GM23338 (cell line): ENCODE measurements around the gene PXDN. TPM values are rescaled to one million over a fixed set of nuclear protein-coding genes. Genes with fewer than 3 reads are reported as not detected.

Source experiments
- ATAC-seq: fragments of 200-7000 bp; cut with Tn5 transposase; 3 replicates; pipeline ENCODE4 v1.9.1; 2020
- DNase-seq: peaks from one replicate; pipeline ENCODE4 v3.0.0-alpha.2; 2015; ENCODE audit warnings: low spot score
- H2AFZ ChIP-seq: fragments of 200-600 bp; sonication (generic); 2 replicates; pipeline ENCODE4 v1.8.0; 2016; ENCODE audit warnings: antibody characterized with exemption, mild to moderate bottlenecking, moderate library complexity
- H3F3A ChIP-seq: fragments of 200-600 bp; sonication (generic); replicated peaks from 2 replicates; pipeline ENCODE4 v1.8.0; 2017; ENCODE audit warnings: antibody characterized with exemption, mixed run types, low read depth
- H3K27ac ChIP-seq: fragments of 200-600 bp; sonication (generic); 2 replicates; pipeline ENCODE4 v1.6.1; 2016; ENCODE audit warnings: low read depth
- H3K27me3 ChIP-seq: fragments of 200-600 bp; sonication (generic); 2 replicates; pipeline ENCODE4 v1.8.0; 2016; ENCODE audit warnings: mild to moderate bottlenecking, mixed run types, moderate library complexity; ENCODE audit not compliant: insufficient read depth
- H3K36me3 ChIP-seq: fragments of 200-600 bp; sonication (generic); 2 replicates; pipeline ENCODE4 v1.8.0; 2016; ENCODE audit warnings: mild to moderate bottlenecking; ENCODE audit not compliant: insufficient read depth
- H3K4me1 ChIP-seq: fragments of 200-600 bp; sonication (generic); 2 replicates; pipeline ENCODE4 v1.8.0; 2016; ENCODE audit warnings: mild to moderate bottlenecking, moderate library complexity; ENCODE audit not compliant: insufficient read depth
- H3K4me2 ChIP-seq: fragments of 200-600 bp; sonication (generic); 2 replicates; pipeline ENCODE4 v1.7.1; 2017; ENCODE audit warnings: mixed run types
- H3K4me3 ChIP-seq: fragments of 200-600 bp; sonication (generic); 2 replicates; pipeline ENCODE4 v1.6.1; 2016; ENCODE audit warnings: mixed run types
- H3K79me2 ChIP-seq: fragments of 200-600 bp; sonication (generic); replicated peaks from 2 replicates; pipeline ENCODE4 v1.8.0; 2017; ENCODE audit warnings: mild to moderate bottlenecking; ENCODE audit not compliant: insufficient read depth
- H3K9me2 ChIP-seq: fragments of 200-600 bp; sonication (generic); 2 replicates; pipeline ENCODE4 v1.8.0; 2017; ENCODE audit not compliant: insufficient read depth
- H4K20me1 ChIP-seq: fragments of 200-600 bp; sonication (generic); replicated peaks from 2 replicates; pipeline ENCODE4 v1.8.0; 2017; ENCODE audit warnings: mild to moderate bottlenecking; ENCODE audit not compliant: insufficient read depth
- H3K27ac Mint-ChIP-seq: 2 replicates; pipeline ENCODE4 v1.8.0; 2020; ENCODE audit warnings: inconsistent platforms, mild to moderate bottlenecking, moderate library complexity, mixed read lengths
- H3K27me3 Mint-ChIP-seq: 3 replicates; pipeline ENCODE4 v1.8.0; 2022; ENCODE audit warnings: low read depth, mild to moderate bottlenecking, moderate library complexity, mixed read lengths, inconsistent platforms; ENCODE audit not compliant: insufficient read depth, poor library complexity
- H3K36me3 Mint-ChIP-seq: 3 replicates; pipeline ENCODE4 v1.8.0; 2021; ENCODE audit warnings: low read depth, mild to moderate bottlenecking, inconsistent platforms, moderate library complexity, mixed read lengths
- H3K4me1 Mint-ChIP-seq: 3 replicates; pipeline ENCODE4 v1.8.0; 2020; ENCODE audit warnings: mild to moderate bottlenecking, inconsistent platforms, mixed read lengths
- H3K4me3 Mint-ChIP-seq: 3 replicates; pipeline ENCODE4 v1.8.0; 2021; ENCODE audit warnings: moderate library complexity, mild to moderate bottlenecking, inconsistent platforms, mixed read lengths
- H3K9me3 Mint-ChIP-seq: 3 replicates; pipeline ENCODE4 v1.8.0; 2020; ENCODE audit warnings: moderate library complexity, mild to moderate bottlenecking, inconsistent platforms, mixed read lengths
- CREB1 ChIP-seq: fragments of 250-450 bp; sonication (Bioruptor Pico); IDR thresholded peaks from 2 replicates; pipeline ENCODE4 v1.5.0; 2020; ENCODE audit warnings: low read depth, mild to moderate bottlenecking, moderate library complexity
- EZH2phosphoT487 ChIP-seq: fragments of 200-600 bp; sonication (generic); IDR thresholded peaks from one replicate; pipeline ENCODE4 v1.8.1; 2018; ENCODE audit warnings: antibody characterized with exemption; ENCODE audit not compliant: unreplicated experiment
- JUNB ChIP-seq: IDR thresholded peaks from one replicate; pipeline ENCODE4 v1.6.1; 2016; ENCODE audit warnings: antibody characterized with exemption; ENCODE audit not compliant: unreplicated experiment
- NANOG ChIP-seq: IDR thresholded peaks from 2 replicates; pipeline ENCODE4 v1.6.1; 2016; ENCODE audit warnings: antibody characterized with exemption, borderline replicate concordance
- POLR2AphosphoS5 ChIP-seq: IDR thresholded peaks from 2 replicates; pipeline ENCODE4 v1.6.1; 2016; ENCODE audit warnings: antibody characterized with exemption, low read depth
- STAT1 ChIP-seq: IDR thresholded peaks from one replicate; pipeline ENCODE4 v1.6.1; 2016; ENCODE audit warnings: antibody characterized with exemption; ENCODE audit not compliant: unreplicated experiment
- ZNF114 ChIP-seq: fragments of 250-450 bp; sonication (Bioruptor Pico); IDR thresholded peaks from 2 replicates; pipeline ENCODE4 v1.5.0; 2020; ENCODE audit warnings: mild to moderate bottlenecking, moderate library complexity
- ZNF331 ChIP-seq: fragments of 250-450 bp; sonication (Bioruptor Pico); IDR thresholded peaks from 2 replicates; pipeline ENCODE4 v1.5.0; 2020; ENCODE audit warnings: low read depth, mild to moderate bottlenecking, moderate library complexity
- polyA plus RNA-seq: library from polyadenylated mRNA; unstranded; fragments of >200 nt; fragmentation: Nextera tagmentation; extraction: Ambion mirVana; gene quantifications from 2 replicates; pipeline ENCODE4 v1.2.1, GENCODE V29; 2016
- total RNA-seq: library from RNA; depleted of rRNA; stranded (reverse); fragments of >200 nt; shearing (Covaris generic); gene quantifications from 2 replicates; pipeline ENCODE4 v1.2.3, GENCODE V29; 2014
- TF ChIP-seq, protein P1 (sequence below), 2 experiments: fragments of 200-600 bp in 1 of 2; sonication (generic) in 1 of 2; conservative IDR thresholded peaks; 2 replicates each; pipeline versions ENCODE4 v1.5.1 to v1.6.1; 2016 to 2017; ENCODE audit warnings: antibody characterized with exemption in 2 of 2, low read depth in 2 of 2, mild to moderate bottlenecking in 2 of 2, moderate library complexity in 1 of 2
- TF ChIP-seq, protein P2 (sequence below): IDR thresholded peaks from 2 replicates; pipeline ENCODE4 v1.6.1; 2016; ENCODE audit warnings: antibody characterized with exemption
- TF ChIP-seq, protein P3 (sequence below): IDR thresholded peaks from one replicate; pipeline ENCODE4 v1.6.1; 2018; ENCODE audit warnings: antibody characterized with exemption; ENCODE audit not compliant: unreplicated experiment

Gene PXDN
- total and polyA plus RNA-seq, 2 experiments from 2014 or later = 42.2 to 225 TPM

DNA sequence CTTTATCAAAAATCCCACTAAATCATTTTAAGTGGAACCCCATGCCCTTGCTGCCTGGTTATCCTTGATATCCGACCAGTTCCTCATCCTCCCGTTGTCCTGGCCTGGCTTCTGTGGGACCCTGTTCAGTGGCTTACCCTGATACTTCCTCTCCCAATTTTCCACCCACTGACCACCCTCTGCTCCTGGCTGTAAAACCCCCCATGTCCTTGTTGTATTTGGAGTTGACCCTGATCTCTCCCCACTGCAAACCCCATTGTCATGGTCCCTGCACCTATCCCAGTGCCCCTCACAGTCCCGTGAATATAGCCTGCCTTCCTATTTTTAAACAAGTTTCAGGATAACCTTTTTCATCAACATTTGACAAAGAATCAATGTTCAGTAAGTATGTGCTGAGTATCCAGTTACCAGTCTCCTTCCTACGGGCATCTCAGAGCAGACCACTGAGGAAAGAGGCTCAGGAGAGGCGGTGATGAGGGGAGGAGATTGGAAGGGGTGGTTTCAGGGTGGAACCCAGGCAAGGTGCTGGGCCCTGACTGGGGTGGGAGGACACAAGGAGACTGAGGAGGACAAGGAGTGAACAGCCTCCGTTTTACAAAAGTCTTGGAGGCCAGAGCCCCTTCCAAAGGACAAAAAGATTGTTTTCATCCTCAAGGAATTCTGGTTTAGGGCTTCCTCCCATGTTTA is 131.8 kb downstream of the PXDN start:
- H3K4me2 ChIP-seq = no peak overlapping the region
- H3K4me1 ChIP-seq = peaks cover 29% of the 10 kb centered on the region
- H4K20me1 ChIP-seq = no peaks in the 10 kb centered on the region
- Mint-ChIP-seq H3K27me3 (peaks cover 10% of the 10 kb centered on the region), H3K27ac (peak overlapping the region; percentile 16; the same call in 1 of the 2 replicates), H3K9me3 (no peaks in the 10 kb centered on the region), H3K4me3 (no peak overlapping the region), H3K36me3 (peaks cover 25% of the 10 kb centered on the region), H3K4me1 (peaks cover 36% of the 10 kb centered on the region)
- H3K79me2 ChIP-seq = 0 out of 2 replicates have a peak, but pooled peaks cover 4% of the 10 kb centered on the region
- TF ChIP-seq NANOG = no peak
- TF ChIP-seq STAT1 = no peak
- no peak for TF ChIP-seq POLR2AphosphoS5
- no peak for TF ChIP-seq CREB1 (CRISPR knock-in tag)
- TF ChIP-seq ZNF331 (CRISPR knock-in tag) = no peak
- TF ChIP-seq ZNF114 (CRISPR knock-in tag) = no peak
- no peak overlapping the region for H2AFZ ChIP-seq
- H3K27ac ChIP-seq = no peak overlapping the region
- no peaks in the 10 kb centered on the region for H3K9me2 ChIP-seq
- no peaks in the 10 kb centered on the region for H3F3A ChIP-seq
- ATAC-seq (no peak), DNase-seq (no peak)
- H3K27me3 ChIP-seq = no peaks in the 10 kb centered on the region
- H3K4me3 ChIP-seq = no peak overlapping the region
- no peaks in the 10 kb centered on the region for H3K36me3 ChIP-seq

DNA sequence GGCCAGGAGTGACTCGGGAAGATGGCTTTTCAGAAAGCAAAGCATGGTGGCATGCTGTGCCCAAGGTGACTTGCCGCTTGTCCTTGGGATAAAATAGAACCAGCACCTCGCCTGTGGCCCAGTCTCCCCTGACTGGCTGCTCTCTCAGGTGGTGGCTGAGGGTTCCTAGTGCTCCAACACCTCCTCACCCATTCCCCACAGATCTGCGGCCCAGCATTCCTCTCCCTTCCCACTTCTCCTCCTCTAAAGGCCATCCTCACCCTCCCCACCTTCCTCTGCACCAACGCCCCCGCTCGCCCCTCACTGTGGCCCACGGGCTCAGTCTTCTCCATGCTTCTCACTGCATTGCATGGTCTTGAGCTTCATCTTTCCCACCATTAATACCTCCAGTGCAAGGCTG is 132.4 kb downstream of the PXDN start:
- no peaks in the 10 kb centered on the region for H3F3A ChIP-seq
- H3K27me3 Mint-ChIP-seq = peaks cover 10% of the 10 kb centered on the region
- no peaks in the 10 kb centered on the region for H3K27me3 ChIP-seq
- no peak overlapping the region for H3K4me2 ChIP-seq
- peak overlapping the region; percentile 16; the same call in 1 of the 2 replicates for H3K27ac Mint-ChIP-seq
- no peak for ATAC-seq
- no peak overlapping the region for H3K4me3 ChIP-seq
- peaks cover 30% of the 10 kb centered on the region for H3K4me1 Mint-ChIP-seq
- H3K27ac ChIP-seq = no peak overlapping the region
- DNase-seq = no peak
- peaks cover 23% of the 10 kb centered on the region for H3K36me3 Mint-ChIP-seq
- no peaks in the 10 kb centered on the region for H4K20me1 ChIP-seq
- no peaks in the 10 kb centered on the region for H3K36me3 ChIP-seq
- H3K79me2 ChIP-seq = 0 out of 2 replicates have a peak, but pooled peaks cover 4% of the 10 kb centered on the region
- no peaks in the 10 kb centered on the region for H3K9me2 ChIP-seq
- H3K9me3 Mint-ChIP-seq = no peaks in the 10 kb centered on the region
- H3K4me1 ChIP-seq = peaks cover 24% of the 10 kb centered on the region
- H2AFZ ChIP-seq = no peak overlapping the region
- H3K4me3 Mint-ChIP-seq = no peak overlapping the region
- TF ChIP-seq, protein P1, sequence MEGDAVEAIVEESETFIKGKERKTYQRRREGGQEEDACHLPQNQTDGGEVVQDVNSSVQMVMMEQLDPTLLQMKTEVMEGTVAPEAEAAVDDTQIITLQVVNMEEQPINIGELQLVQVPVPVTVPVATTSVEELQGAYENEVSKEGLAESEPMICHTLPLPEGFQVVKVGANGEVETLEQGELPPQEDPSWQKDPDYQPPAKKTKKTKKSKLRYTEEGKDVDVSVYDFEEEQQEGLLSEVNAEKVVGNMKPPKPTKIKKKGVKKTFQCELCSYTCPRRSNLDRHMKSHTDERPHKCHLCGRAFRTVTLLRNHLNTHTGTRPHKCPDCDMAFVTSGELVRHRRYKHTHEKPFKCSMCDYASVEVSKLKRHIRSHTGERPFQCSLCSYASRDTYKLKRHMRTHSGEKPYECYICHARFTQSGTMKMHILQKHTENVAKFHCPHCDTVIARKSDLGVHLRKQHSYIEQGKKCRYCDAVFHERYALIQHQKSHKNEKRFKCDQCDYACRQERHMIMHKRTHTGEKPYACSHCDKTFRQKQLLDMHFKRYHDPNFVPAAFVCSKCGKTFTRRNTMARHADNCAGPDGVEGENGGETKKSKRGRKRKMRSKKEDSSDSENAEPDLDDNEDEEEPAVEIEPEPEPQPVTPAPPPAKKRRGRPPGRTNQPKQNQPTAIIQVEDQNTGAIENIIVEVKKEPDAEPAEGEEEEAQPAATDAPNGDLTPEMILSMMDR (conservative IDR thresholded peaks at IDR 0.05; ENCODE audit: low read depth in 2 of 2) = no peak
- TF ChIP-seq JUNB (no peak), EZH2phosphoT487 (no peak), NANOG (no peak), STAT1 (no peak), POLR2AphosphoS5 (no peak)
- TF ChIP-seq, protein P2, sequence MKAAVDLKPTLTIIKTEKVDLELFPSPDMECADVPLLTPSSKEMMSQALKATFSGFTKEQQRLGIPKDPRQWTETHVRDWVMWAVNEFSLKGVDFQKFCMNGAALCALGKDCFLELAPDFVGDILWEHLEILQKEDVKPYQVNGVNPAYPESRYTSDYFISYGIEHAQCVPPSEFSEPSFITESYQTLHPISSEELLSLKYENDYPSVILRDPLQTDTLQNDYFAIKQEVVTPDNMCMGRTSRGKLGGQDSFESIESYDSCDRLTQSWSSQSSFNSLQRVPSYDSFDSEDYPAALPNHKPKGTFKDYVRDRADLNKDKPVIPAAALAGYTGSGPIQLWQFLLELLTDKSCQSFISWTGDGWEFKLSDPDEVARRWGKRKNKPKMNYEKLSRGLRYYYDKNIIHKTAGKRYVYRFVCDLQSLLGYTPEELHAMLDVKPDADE = no peak
- TF ChIP-seq, protein P3, sequence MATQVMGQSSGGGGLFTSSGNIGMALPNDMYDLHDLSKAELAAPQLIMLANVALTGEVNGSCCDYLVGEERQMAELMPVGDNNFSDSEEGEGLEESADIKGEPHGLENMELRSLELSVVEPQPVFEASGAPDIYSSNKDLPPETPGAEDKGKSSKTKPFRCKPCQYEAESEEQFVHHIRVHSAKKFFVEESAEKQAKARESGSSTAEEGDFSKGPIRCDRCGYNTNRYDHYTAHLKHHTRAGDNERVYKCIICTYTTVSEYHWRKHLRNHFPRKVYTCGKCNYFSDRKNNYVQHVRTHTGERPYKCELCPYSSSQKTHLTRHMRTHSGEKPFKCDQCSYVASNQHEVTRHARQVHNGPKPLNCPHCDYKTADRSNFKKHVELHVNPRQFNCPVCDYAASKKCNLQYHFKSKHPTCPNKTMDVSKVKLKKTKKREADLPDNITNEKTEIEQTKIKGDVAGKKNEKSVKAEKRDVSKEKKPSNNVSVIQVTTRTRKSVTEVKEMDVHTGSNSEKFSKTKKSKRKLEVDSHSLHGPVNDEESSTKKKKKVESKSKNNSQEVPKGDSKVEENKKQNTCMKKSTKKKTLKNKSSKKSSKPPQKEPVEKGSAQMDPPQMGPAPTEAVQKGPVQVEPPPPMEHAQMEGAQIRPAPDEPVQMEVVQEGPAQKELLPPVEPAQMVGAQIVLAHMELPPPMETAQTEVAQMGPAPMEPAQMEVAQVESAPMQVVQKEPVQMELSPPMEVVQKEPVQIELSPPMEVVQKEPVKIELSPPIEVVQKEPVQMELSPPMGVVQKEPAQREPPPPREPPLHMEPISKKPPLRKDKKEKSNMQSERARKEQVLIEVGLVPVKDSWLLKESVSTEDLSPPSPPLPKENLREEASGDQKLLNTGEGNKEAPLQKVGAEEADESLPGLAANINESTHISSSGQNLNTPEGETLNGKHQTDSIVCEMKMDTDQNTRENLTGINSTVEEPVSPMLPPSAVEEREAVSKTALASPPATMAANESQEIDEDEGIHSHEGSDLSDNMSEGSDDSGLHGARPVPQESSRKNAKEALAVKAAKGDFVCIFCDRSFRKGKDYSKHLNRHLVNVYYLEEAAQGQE = no peak
